SJCRH30 (cell line): Measurements from ENCODE around the gene PSME4. TPM values are rescaled to one million over a fixed set of nuclear protein-coding genes. Genes with fewer than 3 reads are reported as not detected.
"Not testable (repeated sequence)": the region's sequence is repeated elsewhere in the genome, so short reads cannot be mapped to it uniquely, and the experiment has no call there.

Experiments used
- DNase-seq, 2 experiments: peaks; one replicate each; pipeline ENCODE4 v3.0.0-alpha.2; 2015 to 2020
- H3K27ac ChIP-seq: fragments of 250-450 bp; sonication (Bioruptor Pico); 2 replicates; pipeline ENCODE4 v1.5.1; 2020; ENCODE audit warnings: mild to moderate bottlenecking, moderate library complexity
- H3K27me3 ChIP-seq: fragments of 250-450 bp; sonication (Bioruptor Pico); 2 replicates; pipeline ENCODE4 v1.5.1; 2020; ENCODE audit warnings: mild to moderate bottlenecking, moderate library complexity
- H3K36me3 ChIP-seq: fragments of 250-450 bp; sonication (Bioruptor Pico); 2 replicates; pipeline ENCODE4 v1.5.1; 2020; ENCODE audit warnings: mild to moderate bottlenecking, moderate library complexity
- H3K4me1 ChIP-seq: fragments of 250-450 bp; sonication (Bioruptor Pico); 2 replicates; pipeline ENCODE4 v1.5.1; 2020; ENCODE audit warnings: mild to moderate bottlenecking, moderate library complexity
- H3K4me3 ChIP-seq: fragments of 250-450 bp; sonication (Bioruptor Pico); 2 replicates; pipeline ENCODE4 v1.5.1; 2020; ENCODE audit warnings: mild to moderate bottlenecking, moderate library complexity
- H3K9me3 ChIP-seq: fragments of 250-450 bp; sonication (Bioruptor Pico); replicated peaks from 2 replicates; pipeline ENCODE4 v1.5.1; 2020; ENCODE audit warnings: mild to moderate bottlenecking, moderate library complexity
- total RNA-seq: library from RNA; depleted of rRNA; stranded (reverse); fragments of >200 nt; shearing (Covaris generic); gene quantifications from 2 replicates; pipeline ENCODE4 v1.2.3, GENCODE V29; 2014

The PSME4 gene
- total RNA-seq, 1 experiment from 2014 or later: 82.8 TPM

GRCh38 chr2:53944542-53944941 lies 26.3 kb downstream of the PSME4 start:
- no peaks in the 10 kb centered on the region for H3K9me3 ChIP-seq
- no peak for DNase-seq
- H3K4me3 ChIP-seq: no peak overlapping the region
- no peaks in the 10 kb centered on the region for H3K27me3 ChIP-seq
- peaks cover 67% of the 10 kb centered on the region for H3K36me3 ChIP-seq
- H3K4me1 ChIP-seq: no peaks in the 10 kb centered on the region
- H3K27ac ChIP-seq: no peak overlapping the region

GRCh38 chr2:53942280-53942679 lies 28.5 kb downstream of the PSME4 start:
- Histone ChIP-seq H3K9me3 (no peaks in the 10 kb centered on the region), H3K4me3 (no peak overlapping the region), H3K27ac (no peak overlapping the region), H3K36me3 (peaks cover 66% of the 10 kb centered on the region), H3K27me3 (no peaks in the 10 kb centered on the region), H3K4me1 (no peaks in the 10 kb centered on the region)
- no peak for DNase-seq

GRCh38 chr2:53941749-53942148 lies 29.0 kb downstream of the PSME4 start:
- Histone ChIP-seq H3K4me1 (no peaks in the 10 kb centered on the region), H3K36me3 (peaks cover 66% of the 10 kb centered on the region), H3K9me3 (no peaks in the 10 kb centered on the region)

GRCh38 chr2:53939656-53940055 lies 31.1 kb downstream of the PSME4 start:
- peaks cover 68% of the 10 kb centered on the region for H3K36me3 ChIP-seq
- no peaks in the 10 kb centered on the region for H3K9me3 ChIP-seq
- no peaks in the 10 kb centered on the region for H3K4me1 ChIP-seq
- H3K27ac ChIP-seq: no peak overlapping the region
- H3K4me3 ChIP-seq: no peak overlapping the region
- DNase-seq: no peak
- no peaks in the 10 kb centered on the region for H3K27me3 ChIP-seq

More at GRCh38 chr2:53941749-53942148, 29.0 kb downstream of the PSME4 start:
- H3K27me3 ChIP-seq: no peaks in the 10 kb centered on the region
- no peak overlapping the region for H3K4me3 ChIP-seq
- DNase-seq: no peak
- no peak overlapping the region for H3K27ac ChIP-seq

GRCh38 chr2:53938904-53939303 lies 31.9 kb downstream of the PSME4 start:
- H3K9me3 ChIP-seq: no peaks in the 10 kb centered on the region
- no peak overlapping the region for H3K4me3 ChIP-seq
- no peak for DNase-seq
- H3K27me3 ChIP-seq: no peaks in the 10 kb centered on the region
- no peaks in the 10 kb centered on the region for H3K4me1 ChIP-seq
- H3K36me3 ChIP-seq: peaks cover 74% of the 10 kb centered on the region
- H3K27ac ChIP-seq: no peak overlapping the region

GRCh38 chr2:53933329-53933728 lies 37.5 kb downstream of the PSME4 start:
- Histone ChIP-seq H3K9me3 (no peaks in the 10 kb centered on the region), H3K4me3 (no peak overlapping the region), H3K27ac (no peak overlapping the region), H3K36me3 (peaks cover 87% of the 10 kb centered on the region), H3K4me1 (no peaks in the 10 kb centered on the region), H3K27me3 (no peaks in the 10 kb centered on the region)
- no peak for DNase-seq

- H3K9me3 ChIP-seq, H3K27me3 ChIP-seq, DNase-seq, H3K27ac ChIP-seq, H3K4me3 ChIP-seq, H3K4me1 ChIP-seq: not testable (repeated sequence)
- H3K36me3 ChIP-seq: peaks cover 75% of the 10 kb centered on the region
Observed at GRCh38 chr2:53926321-53926720, 44.5 kb downstream of the PSME4 start.

GRCh38 chr2:53913721-53914120 lies 57.1 kb downstream of the PSME4 start:
- no peak for DNase-seq
- Histone ChIP-seq H3K4me1 (no peaks in the 10 kb centered on the region), H3K9me3 (no peaks in the 10 kb centered on the region; the same call in 1 of the 2 replicates), H3K27me3 (no peaks in the 10 kb centered on the region), H3K4me3 (no peak overlapping the region), H3K27ac (no peak overlapping the region), H3K36me3 (peaks cover 74% of the 10 kb centered on the region)

GRCh38 chr2:53911434-53912189 lies 59.2 kb downstream of the PSME4 start:
- peaks cover 76% of the 10 kb centered on the region for H3K36me3 ChIP-seq
- no peak overlapping the region for H3K4me3 ChIP-seq
- no peaks in the 10 kb centered on the region for H3K4me1 ChIP-seq
- DNase-seq: no peak
- H3K27me3 ChIP-seq: no peaks in the 10 kb centered on the region
- no peak overlapping the region for H3K27ac ChIP-seq
- H3K9me3 ChIP-seq: no peaks in the 10 kb centered on the region; the same call in 1 of the 2 replicates

GRCh38 chr2:53907582-53907981 lies 63.2 kb downstream of the PSME4 start:
- no peaks in the 10 kb centered on the region for H3K4me1 ChIP-seq
- no peak overlapping the region for H3K27ac ChIP-seq
- no peaks in the 10 kb centered on the region for H3K9me3 ChIP-seq
- H3K4me3 ChIP-seq: no peak overlapping the region
- H3K36me3 ChIP-seq: peaks cover 89% of the 10 kb centered on the region
- DNase-seq: no peak
- no peaks in the 10 kb centered on the region for H3K27me3 ChIP-seq

- Histone ChIP-seq H3K4me3 (no peak overlapping the region), H3K27ac (no peak overlapping the region), H3K27me3 (no peaks in the 10 kb centered on the region), H3K4me1 (no peaks in the 10 kb centered on the region), H3K36me3 (peaks cover 98% of the 10 kb centered on the region), H3K9me3 (no peaks in the 10 kb centered on the region)
- DNase-seq: no peak
Observed at GRCh38 chr2:53905396-53905795, 65.4 kb downstream of the PSME4 start.

- no peaks in the 10 kb centered on the region for H3K27me3 ChIP-seq
- peaks cover 94% of the 10 kb centered on the region for H3K36me3 ChIP-seq
- no peaks in the 10 kb centered on the region for H3K9me3 ChIP-seq
- H3K4me1 ChIP-seq: no peaks in the 10 kb centered on the region
- no peak overlapping the region for H3K27ac ChIP-seq
- no peak overlapping the region for H3K4me3 ChIP-seq
- DNase-seq: no peak
Observed at GRCh38 chr2:53903011-53903410, 67.8 kb downstream of the PSME4 start.

- Histone ChIP-seq H3K4me3 (no peak overlapping the region), H3K27me3 (no peaks in the 10 kb centered on the region), H3K27ac (no peak overlapping the region), H3K36me3 (peaks cover 90% of the 10 kb centered on the region), H3K4me1 (no peaks in the 10 kb centered on the region), H3K9me3 (no peaks in the 10 kb centered on the region)
- DNase-seq: no peak
Observed at GRCh38 chr2:53901192-53901591, 69.6 kb downstream of the PSME4 start.

- no peaks in the 10 kb centered on the region for H3K27me3 ChIP-seq
Observed at GRCh38 chr2:53896864-53897263, 73.9 kb downstream of the PSME4 start.

GRCh38 chr2:53886406-53887280 lies 84.2 kb downstream of the PSME4 start:
- H3K36me3 ChIP-seq: peaks cover 90% of the 10 kb centered on the region

More at GRCh38 chr2:53896864-53897263, 73.9 kb downstream of the PSME4 start:
- H3K27ac ChIP-seq: no peak overlapping the region
- no peak overlapping the region for H3K4me3 ChIP-seq
- peaks cover 92% of the 10 kb centered on the region for H3K36me3 ChIP-seq
- no peaks in the 10 kb centered on the region for H3K9me3 ChIP-seq
- DNase-seq: no peak
- no peaks in the 10 kb centered on the region for H3K4me1 ChIP-seq

More at GRCh38 chr2:53886406-53887280, 84.2 kb downstream of the PSME4 start:
- Histone ChIP-seq H3K27ac (no peak overlapping the region), H3K4me3 (no peak overlapping the region), H3K27me3 (no peaks in the 10 kb centered on the region), H3K4me1 (no peaks in the 10 kb centered on the region), H3K9me3 (no peaks in the 10 kb centered on the region)
- no peak for DNase-seq
